ES-I3 (cell line): Measurements from ENCODE around the gene LBP.
"Not testable (repeated sequence)": the region's sequence is repeated elsewhere in the genome, so short reads cannot be mapped to it uniquely, and the experiment has no call there.

Source experiments
- H3K36me3 ChIP-seq: 2 replicates; pipeline ENCODE4 v1.6.1; 2013; ENCODE audit warnings: mild to moderate bottlenecking, low read length, control low read depth, moderate library complexity; ENCODE audit not compliant: insufficient read depth
- H3K4me1 ChIP-seq: 2 replicates; pipeline ENCODE4 v1.6.1; 2013; ENCODE audit warnings: mild to moderate bottlenecking, control low read depth, low read length; ENCODE audit not compliant: insufficient read depth
- H3K9ac ChIP-seq: 2 replicates; pipeline ENCODE4 v1.6.1; 2013; ENCODE audit warnings: low read depth, mild to moderate bottlenecking, low read length, moderate library complexity
- H3K9me3 ChIP-seq: 2 replicates; pipeline ENCODE4 v1.6.1; 2013; ENCODE audit warnings: mild to moderate bottlenecking, low read length, moderate library complexity; ENCODE audit not compliant: control insufficient read depth, insufficient read depth

The LBP gene

DNA sequence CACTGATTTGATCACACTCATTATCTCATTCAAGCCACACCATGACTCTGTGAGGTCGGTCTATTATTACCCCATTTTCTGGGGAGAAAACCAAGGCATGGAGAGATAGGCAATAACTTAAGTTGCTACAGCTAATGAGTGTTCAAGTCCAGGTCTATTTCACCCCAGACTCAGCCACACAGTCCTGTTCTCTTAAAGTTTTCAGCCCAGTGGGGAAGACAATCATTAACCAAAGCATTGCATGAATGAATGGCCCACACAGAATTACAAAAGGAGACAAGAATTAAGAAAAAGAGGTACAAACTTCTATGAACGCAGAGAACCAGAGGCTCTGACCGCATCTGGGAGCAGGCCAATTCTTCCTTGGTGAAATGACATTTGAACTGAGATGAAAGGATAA, 35.2 kb upstream of the LBP start:
- no peaks in the 10 kb centered on the region for H3K4me1 ChIP-seq
- H3K9ac ChIP-seq = no peak overlapping the region

DNA sequence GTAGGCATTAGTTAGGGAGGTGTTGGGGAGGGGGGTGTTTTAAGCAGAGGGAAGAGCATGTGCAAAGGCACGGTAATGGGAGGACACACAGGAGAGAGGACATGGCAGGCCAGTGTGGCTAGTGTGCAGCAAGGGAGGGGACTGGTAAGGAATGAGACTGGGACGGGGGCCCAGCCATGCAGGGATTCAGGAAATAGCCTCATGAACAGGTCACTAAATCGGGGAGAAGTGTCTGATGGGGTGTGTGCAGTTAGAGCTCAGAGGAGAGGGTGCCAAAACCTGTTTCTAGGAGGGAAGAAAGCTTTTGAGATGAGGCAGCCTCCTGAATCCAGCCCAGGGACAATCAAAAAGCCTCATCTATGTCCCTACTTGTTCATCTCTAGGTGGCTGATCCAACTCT, 34.8 kb upstream of the LBP start:
- no peak overlapping the region for H3K9ac ChIP-seq
- H3K36me3 ChIP-seq = no peaks in the 10 kb centered on the region
- no peaks in the 10 kb centered on the region for H3K4me1 ChIP-seq
- H3K9me3 ChIP-seq = no peaks in the 10 kb centered on the region

More for the DNA sequence above, 35.2 kb upstream of the LBP start:
- H3K36me3 ChIP-seq = no peaks in the 10 kb centered on the region
- no peaks in the 10 kb centered on the region for H3K9me3 ChIP-seq

DNA sequence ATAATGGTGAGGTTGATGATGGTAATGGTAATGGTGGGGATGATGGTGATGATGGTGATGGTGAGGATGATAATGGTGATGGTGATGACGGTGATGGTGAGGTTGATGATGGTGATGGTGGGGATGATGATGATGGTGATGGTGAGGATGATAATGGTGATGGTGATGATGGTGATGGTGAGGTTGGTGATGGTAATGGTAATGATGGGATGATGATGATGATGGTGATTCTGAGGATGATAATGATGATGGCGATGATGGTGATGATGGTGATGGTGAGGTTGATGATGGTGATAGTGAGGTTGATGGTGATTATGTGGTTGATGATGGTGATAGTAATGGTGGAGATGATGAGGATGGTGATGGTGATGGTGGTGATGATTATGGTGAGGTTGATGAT, 32.6 kb upstream of the LBP start:
- Histone ChIP-seq H3K9me3 (no peaks in the 10 kb centered on the region), H3K36me3 (no peaks in the 10 kb centered on the region), H3K4me1 (no peaks in the 10 kb centered on the region), H3K9ac (no peak overlapping the region)

DNA sequence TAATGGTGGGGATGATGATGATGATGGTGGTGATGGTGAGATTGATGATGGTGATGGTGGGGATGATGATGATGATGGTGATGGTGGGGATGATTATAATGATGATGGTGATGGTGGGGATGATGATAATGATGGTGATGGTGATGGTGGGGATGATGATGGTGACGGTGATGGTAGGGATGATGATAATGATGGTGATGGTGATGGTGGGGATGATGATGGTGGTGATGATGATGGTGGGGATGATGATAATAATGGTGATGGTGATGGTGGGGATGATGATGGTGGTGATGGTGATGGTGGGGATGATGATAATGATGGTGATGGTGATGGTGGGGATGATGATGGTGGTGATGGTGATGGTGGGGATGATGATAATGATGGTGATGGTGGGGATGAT, 31.9 kb upstream of the LBP start:
- not testable (repeated sequence) for H3K4me1 ChIP-seq, H3K9ac ChIP-seq, H3K36me3 ChIP-seq, H3K9me3 ChIP-seq

DNA sequence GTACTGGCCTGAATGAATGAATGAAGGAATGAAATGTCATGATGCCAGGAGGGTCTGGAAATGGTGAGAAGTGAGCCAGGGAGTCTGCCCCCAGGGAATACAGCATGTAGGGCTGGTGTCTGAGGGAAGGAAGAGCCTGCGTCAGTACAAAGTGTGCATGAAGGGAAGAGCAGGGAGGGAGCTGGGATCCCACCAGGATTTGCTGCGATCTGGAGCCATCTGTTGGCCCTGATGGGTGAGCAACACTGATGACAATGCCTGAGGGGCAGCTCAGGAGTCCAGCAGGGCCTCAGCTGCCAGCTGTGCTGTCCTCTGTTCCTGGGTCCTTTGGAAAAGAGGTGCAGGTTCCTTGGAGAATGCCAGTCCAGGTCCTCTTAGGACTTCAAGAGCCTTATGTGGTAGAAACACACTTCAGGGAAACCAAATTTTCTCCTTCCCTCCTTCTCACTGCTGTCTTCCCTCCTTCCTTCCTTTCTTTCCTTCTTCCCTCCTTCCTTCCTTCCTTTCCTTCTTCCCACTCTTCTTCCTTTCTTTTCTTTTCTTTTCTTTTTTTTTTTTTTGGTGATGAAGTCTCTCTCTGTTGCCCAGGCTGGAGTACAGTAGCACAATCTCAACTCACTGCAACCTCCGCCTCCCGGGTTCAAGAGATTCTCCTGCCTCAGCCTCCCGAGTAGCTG, 30.9 kb upstream of the LBP start:
- Histone ChIP-seq H3K9me3 (no peaks in the 10 kb centered on the region), H3K9ac (no peak overlapping the region), H3K36me3 (no peaks in the 10 kb centered on the region), H3K4me1 (peaks cover 5% of the 10 kb centered on the region; the same call in 1 of the 2 replicates)

DNA sequence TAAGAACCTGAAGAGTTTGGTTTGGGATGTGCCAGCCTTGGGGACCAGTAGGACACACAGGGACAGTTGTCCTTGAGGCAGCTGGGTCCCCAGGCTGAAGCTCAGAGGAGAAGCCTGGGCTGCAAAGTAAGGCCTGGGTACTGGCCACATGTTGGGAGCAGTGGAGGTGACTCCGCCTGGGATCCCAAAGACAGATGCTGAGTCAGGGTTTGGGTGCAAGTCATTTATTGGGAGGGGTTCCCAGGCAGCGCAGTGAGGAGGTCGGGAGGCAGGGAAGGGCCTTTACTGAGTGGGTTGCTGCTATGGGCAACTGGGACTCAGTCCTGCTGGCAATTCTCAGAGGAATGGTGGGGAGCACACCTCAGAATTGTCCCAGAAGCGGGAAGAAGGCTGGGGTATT, 29.9 kb upstream of the LBP start:
- Histone ChIP-seq H3K9ac (no peak overlapping the region), H3K4me1 (peaks cover 5% of the 10 kb centered on the region; the same call in 1 of the 2 replicates), H3K36me3 (no peaks in the 10 kb centered on the region), H3K9me3 (no peaks in the 10 kb centered on the region)

DNA sequence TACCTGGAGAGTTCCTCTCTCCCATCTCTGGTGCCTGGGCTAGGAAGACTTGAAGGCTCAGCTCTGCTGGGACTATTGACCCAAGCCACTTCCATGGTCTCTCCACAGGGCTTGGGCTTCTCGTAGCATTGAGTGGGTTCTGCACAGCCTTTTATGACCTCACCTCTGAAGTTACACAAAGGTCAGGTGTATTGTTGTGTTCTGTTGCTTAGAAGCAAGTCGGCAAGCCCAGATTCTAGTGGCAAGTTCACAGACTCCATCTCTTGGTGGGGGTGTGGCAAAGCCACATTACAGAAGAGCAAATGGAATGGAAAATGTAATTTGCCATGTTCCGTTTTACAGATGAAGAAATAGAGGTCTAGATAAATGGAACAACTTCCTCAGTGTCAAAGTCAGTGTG, 28.9 kb upstream of the LBP start:
- Histone ChIP-seq H3K9ac (no peak overlapping the region), H3K36me3 (no peaks in the 10 kb centered on the region), H3K9me3 (no peaks in the 10 kb centered on the region), H3K4me1 (peaks cover 5% of the 10 kb centered on the region; the same call in 1 of the 2 replicates)

DNA sequence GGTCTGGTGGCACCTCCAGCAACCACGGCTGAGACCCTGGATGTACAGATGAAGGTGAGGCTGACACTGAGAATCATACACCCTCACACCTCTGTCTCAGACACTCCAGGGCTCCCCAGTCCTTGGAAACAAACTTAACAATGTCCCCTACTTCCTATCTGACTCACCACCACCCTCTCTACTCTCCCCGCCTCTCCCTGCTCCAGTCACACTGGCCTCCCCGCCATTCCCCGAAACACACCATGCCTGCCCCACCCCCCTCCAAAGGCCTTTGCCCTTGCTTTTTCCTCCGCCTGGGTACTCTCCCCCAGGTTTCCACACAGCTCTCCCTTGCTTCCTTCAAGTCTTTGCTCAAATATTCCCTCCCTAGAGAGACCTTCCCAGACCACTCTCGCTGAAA, 26.1 kb upstream of the LBP start:
- Histone ChIP-seq H3K9ac (no peak overlapping the region), H3K9me3 (no peaks in the 10 kb centered on the region), H3K4me1 (peaks cover 5% of the 10 kb centered on the region; the same call in 1 of the 2 replicates), H3K36me3 (no peaks in the 10 kb centered on the region)

DNA sequence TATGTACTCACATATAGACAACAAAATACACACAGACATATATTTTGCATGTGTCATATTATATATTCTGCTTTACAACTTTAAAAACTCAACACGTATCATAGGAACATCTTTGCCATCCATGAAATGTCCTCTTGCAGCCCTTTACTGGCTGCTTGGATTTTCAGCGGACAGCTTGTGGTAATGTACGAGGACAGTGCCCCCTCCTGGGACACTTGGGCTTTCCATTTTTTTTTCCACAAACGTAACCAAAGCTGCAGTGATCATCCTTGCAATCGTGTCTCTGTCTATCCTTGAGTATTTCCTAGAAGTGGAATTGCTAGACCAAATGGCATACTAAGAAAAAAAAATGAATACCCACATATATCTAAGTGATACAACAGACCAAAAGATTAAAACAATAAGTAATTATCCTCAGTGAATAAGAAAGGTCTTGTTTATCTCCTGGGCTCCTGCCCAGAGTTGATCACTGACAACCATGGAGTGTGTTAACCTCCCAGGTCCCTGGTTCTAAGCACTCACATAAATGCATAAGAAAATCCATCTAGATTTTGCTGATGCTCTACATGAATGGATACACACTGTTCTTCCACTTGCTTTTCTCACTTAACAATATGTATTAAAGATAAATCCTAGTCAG, 24.2 kb upstream of the LBP start:
- H3K9ac ChIP-seq = no peak overlapping the region
- no peaks in the 10 kb centered on the region for H3K36me3 ChIP-seq
- H3K9me3 ChIP-seq = no peaks in the 10 kb centered on the region
- H3K4me1 ChIP-seq = peaks cover 5% of the 10 kb centered on the region; the same call in 1 of the 2 replicates

DNA sequence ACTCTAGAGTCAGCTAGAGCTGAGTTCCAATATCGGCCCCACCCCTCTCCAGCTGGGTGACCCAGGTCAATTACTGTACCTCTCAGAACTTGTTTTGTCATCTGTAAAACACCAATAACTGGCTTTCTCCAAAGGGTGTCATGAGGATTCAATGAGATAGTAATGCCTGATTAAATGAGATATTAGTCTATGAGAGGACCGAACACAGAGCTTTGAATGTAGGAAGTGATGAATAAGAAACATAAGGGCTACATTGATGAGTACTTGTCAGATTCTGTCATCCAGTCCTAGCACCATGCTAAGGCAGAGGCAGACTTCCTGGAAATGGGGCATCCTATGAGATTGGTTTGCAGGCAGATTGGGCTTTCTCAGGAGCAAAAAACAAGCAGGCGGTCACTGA, 22.1 kb upstream of the LBP start:
- H3K4me1 ChIP-seq = peaks cover 5% of the 10 kb centered on the region; the same call in 1 of the 2 replicates
- no peaks in the 10 kb centered on the region for H3K36me3 ChIP-seq
- no peaks in the 10 kb centered on the region for H3K9me3 ChIP-seq
- no peak overlapping the region for H3K9ac ChIP-seq

DNA sequence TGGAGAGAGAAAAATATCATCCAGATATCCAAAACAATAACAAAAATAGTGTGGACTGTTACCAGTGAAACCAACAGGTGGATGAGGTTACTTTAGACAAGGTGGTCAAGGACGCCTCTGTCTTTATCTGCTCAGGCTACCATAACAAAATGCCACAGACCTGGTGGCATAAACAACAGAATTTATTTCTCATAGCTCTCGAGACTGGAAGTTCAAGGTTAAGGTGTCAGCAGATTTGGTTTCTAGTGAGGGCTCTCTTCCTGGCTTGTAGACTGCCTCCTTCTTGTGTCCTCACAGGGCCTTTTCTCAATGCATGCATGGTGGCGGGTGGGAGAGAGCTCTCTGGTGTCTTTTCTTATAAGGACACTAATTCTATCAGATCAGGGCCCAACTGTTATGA, 21.1 kb upstream of the LBP start:
- Histone ChIP-seq H3K4me1 (peaks cover 2% of the 10 kb centered on the region; the same call in 1 of the 2 replicates), H3K36me3 (no peaks in the 10 kb centered on the region), H3K9me3 (no peaks in the 10 kb centered on the region), H3K9ac (no peak overlapping the region)

DNA sequence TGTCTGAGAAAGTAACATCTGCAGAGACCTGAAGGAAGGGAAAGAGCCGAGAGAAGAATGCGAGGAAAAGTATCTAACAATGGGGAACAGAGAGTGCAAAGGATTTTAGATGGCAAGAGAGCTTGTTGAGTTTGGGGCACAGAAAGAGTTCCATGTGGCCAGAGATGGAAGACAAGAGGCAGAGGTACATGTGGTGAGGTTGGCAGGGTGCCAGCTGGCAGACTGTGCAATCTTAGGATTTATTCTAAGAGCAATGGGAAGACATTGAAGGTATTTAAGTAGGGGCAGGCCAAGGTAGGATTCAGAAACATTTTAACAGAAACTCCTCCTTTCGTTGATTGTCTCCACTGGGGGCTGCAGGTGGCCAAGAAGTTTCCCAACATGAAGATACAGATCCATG, 20.4 kb upstream of the LBP start:
- Histone ChIP-seq H3K9me3 (no peaks in the 10 kb centered on the region), H3K36me3 (no peaks in the 10 kb centered on the region), H3K9ac (no peak overlapping the region; the same call in 1 of the 2 replicates), H3K4me1 (no peaks in the 10 kb centered on the region)

DNA sequence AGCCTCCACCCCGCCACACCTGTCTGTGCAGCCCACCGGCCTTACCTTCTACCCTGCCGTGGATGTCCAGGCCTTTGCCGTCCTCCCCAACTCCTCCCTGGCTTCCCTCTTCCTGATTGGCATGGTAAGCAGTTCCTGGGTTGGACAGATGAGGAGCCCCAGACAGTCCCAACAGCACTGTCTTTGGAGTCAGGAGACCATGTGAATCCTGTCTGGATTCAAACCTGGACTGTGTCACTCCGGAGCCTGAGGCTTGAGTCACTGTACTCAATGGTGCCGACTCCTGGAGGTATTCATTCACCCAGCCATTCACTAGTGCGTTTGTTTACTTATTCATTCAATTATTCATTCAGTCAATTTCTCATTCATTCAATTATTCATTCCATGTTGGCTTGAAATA, 20.0 kb upstream of the LBP start:
- Histone ChIP-seq H3K4me1 (no peaks in the 10 kb centered on the region), H3K9me3 (no peaks in the 10 kb centered on the region), H3K36me3 (no peaks in the 10 kb centered on the region), H3K9ac (no peak overlapping the region)

DNA sequence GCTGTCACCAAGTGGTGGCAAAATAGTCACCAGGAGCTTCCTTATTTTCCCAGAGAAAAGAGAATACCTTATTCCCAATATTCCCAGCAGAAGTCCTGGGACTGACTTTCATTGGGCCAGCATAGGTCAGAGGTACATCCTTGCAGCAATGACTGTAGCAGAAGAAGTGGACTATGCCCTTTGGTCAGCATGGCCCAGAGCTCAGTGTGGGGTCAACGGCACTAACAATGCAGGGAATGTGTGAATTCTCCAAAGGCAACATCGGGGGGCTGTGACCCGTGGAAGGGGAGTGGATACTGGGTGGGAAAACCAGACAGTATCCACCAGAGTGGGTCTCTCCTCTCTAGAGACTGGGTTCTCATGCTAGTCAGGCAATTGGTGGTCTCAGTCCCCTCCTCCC, 15.6 kb upstream of the LBP start:
- H3K36me3 ChIP-seq = no peaks in the 10 kb centered on the region
- no peaks in the 10 kb centered on the region for H3K4me1 ChIP-seq
- H3K9me3 ChIP-seq = no peaks in the 10 kb centered on the region
- no peak overlapping the region for H3K9ac ChIP-seq

DNA sequence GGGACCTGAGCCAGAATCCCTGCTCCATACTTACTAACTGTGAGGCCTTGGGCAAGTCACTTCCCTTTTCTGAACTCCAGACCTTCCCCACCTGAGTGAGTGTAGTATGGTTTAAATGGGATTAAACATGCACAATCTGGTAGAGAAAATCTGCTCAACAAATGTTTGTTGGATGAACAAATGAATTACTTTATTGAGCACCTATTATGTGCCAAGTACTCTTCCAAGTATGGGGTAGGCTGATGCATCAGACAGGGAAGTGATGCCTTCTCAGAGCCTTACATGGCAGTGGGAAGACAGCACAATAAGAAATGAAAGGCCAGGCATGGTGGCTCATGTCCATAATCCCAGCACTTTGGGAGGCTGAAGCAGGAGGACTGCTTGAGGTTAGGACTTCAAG, 15.0 kb upstream of the LBP start:
- no peaks in the 10 kb centered on the region for H3K36me3 ChIP-seq
- H3K9me3 ChIP-seq = no peaks in the 10 kb centered on the region
- no peak overlapping the region for H3K9ac ChIP-seq
- no peaks in the 10 kb centered on the region for H3K4me1 ChIP-seq
